GM12801 (cell line): ENCODE measurements around the gene ATF1.

Experiments used
- TF ChIP-seq, protein P1 (sequence below): IDR thresholded peaks from one replicate; pipeline ENCODE4 v1.5.1; 2011; ENCODE audit warnings: control low read depth; ENCODE audit not compliant: insufficient read length; ENCODE audit errors: extremely low read depth

Gene ATF1

DNA sequence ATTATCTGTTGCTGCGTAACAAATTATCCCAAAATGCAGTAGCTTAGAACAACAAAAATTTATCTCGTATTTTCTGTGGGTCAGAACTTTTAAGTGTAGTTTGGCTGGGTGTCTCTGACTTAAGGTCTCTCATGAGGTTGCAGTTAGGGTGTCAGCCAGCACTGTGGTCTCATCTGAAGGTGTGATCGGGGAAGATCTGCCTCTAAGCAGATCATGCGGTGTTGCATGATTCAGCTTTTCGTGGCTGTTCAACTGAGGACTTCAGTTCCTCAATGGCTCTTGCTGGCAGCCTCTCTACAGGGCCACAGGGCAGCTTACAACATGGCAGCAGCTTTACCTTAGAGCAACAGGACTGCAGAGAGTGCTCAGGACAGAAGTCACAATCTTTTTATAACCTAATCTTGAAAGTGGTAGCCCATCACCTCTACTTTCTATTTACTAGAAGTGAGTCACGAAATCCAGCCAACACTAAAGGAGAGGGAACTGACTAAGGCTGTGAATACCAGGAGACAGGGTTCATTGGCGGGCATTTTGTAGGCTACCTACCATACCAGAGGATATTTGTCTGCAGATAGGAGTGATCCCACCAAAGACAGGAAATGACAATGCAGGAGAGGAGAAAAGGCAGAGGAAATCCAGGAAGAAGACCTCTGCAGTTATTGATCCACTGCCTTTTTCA is 77.0 kb downstream of the ATF1 start:
- TF ChIP-seq, protein P1, sequence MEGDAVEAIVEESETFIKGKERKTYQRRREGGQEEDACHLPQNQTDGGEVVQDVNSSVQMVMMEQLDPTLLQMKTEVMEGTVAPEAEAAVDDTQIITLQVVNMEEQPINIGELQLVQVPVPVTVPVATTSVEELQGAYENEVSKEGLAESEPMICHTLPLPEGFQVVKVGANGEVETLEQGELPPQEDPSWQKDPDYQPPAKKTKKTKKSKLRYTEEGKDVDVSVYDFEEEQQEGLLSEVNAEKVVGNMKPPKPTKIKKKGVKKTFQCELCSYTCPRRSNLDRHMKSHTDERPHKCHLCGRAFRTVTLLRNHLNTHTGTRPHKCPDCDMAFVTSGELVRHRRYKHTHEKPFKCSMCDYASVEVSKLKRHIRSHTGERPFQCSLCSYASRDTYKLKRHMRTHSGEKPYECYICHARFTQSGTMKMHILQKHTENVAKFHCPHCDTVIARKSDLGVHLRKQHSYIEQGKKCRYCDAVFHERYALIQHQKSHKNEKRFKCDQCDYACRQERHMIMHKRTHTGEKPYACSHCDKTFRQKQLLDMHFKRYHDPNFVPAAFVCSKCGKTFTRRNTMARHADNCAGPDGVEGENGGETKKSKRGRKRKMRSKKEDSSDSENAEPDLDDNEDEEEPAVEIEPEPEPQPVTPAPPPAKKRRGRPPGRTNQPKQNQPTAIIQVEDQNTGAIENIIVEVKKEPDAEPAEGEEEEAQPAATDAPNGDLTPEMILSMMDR: no peak

DNA sequence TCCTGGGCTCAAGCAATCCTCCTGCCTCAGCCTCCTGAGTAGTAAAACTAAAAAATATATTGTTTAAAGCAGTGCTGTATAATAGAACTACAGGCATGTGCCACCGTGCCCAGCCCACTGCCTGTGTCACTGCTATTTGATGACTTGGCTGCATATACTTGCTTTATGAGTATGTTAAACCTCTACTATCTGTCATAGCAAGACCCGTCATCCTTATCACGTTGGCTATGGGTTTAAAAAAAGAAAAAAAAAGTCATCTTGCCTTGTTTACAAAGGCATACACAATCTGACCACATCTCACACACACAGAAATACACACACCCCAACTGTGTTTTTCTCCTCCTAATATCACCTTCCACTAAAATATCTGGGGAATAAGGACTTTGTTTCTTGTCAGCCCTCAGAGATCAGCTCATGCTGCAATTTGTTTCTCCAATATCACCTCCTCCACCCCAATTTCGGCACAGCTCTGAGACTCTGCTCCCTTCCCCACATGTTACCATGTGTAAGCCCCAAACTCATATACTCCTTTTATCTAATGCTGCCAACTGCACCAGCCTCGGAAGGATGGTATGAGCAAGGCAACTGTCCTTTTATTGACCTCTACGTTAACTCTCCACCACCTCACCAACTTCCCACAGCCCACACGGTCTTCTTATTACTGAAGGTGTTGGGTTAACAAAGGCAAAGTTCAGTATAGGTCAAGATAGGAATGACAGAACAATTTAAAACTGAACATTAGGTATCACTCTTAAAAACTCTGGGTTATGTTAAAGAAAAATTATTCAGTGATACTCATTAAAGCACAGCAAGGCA is 78.0 kb downstream of the ATF1 start:
- TF ChIP-seq, protein P1: no peak

DNA sequence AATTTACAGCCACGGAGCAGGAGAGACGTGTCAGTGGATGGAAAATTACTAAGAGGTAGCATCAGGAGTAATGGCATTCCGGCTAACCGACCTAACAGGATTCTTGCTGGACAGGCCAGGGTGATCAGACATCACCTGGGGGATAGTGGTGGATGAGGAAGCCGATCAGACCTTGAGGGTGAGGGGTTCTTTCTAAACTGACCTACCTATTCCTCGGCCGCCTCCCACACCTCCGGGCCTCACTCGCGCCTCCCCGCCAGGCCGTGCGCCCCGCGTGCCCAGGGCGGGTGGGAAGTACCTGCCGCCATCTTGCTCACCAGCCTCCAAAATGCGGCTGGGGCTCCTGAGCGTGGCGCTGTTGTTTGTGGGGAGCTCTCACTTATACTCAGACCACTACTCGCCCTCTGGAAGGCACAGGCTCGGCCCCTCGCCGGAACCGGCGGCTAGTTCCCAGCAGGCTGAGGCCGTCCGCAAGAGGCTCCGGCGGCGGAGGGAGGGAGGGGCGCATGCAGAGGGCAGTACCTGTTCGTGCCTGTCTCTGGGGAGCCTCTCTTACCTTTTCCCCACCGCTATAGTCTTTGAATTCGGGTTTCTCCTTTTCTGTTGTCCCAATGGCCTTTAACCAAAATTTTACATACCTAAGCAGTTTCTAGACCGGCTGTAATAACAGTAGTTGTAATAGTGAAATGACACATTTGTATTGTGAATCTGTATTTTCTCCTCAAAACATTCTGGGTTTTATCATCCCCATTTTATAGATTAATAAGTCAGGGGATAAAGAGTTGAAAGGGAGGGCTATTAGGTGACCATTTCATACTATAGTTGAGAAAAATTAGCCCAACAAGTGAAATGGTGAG is 79.0 kb downstream of the ATF1 start, which contains the start of gene TMPRSS12:
Gene TMPRSS12, plus strand, starts transcription at position 290 of the 857 bp plus-strand sequence. Its CDS starts 39 bp downstream, at position 329.
- TF ChIP-seq, protein P1: no peak

DNA sequence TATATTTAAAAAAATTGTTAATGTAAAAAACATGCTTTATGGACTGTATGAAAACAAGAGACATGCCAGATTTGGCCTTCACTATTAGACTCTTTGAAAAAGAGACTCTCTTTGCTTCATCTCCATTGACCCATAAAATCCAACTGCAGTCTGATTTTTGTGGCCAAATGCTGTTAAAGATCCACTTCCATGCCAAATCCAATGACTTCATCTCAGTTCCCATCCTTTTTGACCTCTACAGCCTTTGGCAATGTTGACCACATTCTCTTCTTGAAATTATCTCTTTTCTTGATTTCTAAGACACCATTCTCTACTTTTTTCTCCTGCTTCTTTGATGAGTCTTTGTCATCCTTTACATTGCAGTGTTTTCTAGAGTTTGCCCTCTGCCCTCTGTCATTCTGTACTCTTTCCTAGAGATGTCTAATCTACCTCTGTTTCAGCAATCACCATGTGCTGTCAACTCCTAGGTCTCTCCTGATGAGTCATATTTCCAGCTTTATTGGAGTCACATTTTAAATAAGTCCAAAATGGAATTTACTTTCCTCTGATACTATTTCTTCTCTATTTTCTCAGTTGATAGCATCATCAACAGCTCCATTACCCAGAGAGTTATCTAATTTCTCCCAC is 81.2 kb downstream of the ATF1 start:
- TF ChIP-seq, protein P1: no peak

DNA sequence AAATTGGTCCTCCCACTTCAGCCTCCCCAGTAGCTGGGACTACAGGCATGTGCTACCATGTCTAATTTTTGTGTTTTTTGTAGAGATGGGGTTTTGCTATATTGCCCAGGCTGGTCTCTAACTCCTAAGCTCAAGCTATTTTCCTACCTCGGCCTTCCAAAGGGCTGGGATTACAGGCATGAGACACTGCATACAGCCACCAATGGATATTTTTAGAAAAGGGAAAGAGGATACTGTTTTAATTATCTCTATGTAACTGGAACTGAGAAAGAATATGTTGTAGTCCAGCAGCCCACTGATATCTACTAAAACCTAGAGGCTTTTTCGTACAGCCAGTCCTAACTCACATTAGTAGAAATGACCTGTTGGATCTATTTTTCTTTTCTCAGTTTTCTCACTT is 85.1 kb downstream of the ATF1 start:
- TF ChIP-seq, protein P1: no peak

DNA sequence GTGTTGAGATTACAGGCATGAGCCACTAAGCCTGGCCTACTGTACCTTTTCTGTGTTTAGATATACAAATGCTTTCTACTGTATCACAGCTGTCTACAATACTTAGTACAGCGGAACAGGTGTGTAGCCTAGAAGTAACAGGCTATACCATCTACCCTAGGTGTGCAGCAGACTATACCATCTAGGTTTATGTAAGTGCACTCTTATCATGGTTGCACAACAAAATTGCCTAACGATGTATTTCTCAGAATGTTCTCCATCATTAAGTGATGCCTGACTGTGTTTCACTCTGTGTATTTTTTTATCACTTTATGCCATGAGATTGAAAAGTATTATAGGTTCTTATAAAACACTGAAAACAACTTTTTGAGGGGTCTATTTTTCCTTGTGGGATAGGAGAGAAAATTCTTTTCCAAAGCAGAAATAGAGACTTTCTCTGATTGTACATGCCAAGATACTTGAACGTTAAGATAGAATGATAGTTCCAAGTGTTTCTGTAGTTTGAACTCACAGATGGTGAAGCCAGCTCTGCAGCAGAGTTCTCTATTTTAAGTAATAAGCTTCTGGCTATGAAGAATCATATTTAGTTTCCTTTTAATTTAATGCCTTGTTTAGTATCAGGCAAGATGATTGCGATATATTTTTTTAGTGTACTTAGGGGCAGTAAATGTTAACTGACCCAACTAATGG is 95.9 kb downstream of the ATF1 start:
- TF ChIP-seq, protein P1: no peak
